GM20000 (cell line): ENCODE measurements around the gene OBSCN.

Experiments
- DNase-seq: peaks from one replicate; pipeline ENCODE4 v3.0.0; 2012; ENCODE audit warnings: low spot score
- TF ChIP-seq, protein P1 (sequence below): IDR thresholded peaks from 2 replicates; pipeline ENCODE4 v1.5.1; 2012; ENCODE audit warnings: mild to moderate bottlenecking, control low read depth; ENCODE audit errors: extremely low read depth, missing control alignments

Gene OBSCN

DNA sequence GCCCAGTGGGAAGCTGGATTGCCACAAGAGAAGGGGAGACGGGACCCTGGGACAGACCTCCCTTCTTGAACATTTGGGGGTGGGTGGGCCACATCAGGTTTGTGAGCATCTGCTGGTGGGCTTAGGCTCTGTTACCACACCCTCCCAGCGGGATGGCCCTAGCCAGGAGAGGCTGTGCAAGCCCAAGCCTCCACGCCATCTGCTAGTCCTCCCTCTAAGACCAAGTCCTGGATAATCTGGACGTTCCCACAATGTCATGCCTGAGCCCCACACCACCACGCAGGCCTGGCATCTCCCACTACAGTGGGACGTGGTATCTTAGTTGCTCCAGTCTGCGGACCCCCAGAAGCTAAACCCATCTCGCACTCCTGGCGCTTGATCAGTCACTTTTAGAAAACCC is 46.0 kb upstream of the OBSCN start:
- TF ChIP-seq, protein P1, sequence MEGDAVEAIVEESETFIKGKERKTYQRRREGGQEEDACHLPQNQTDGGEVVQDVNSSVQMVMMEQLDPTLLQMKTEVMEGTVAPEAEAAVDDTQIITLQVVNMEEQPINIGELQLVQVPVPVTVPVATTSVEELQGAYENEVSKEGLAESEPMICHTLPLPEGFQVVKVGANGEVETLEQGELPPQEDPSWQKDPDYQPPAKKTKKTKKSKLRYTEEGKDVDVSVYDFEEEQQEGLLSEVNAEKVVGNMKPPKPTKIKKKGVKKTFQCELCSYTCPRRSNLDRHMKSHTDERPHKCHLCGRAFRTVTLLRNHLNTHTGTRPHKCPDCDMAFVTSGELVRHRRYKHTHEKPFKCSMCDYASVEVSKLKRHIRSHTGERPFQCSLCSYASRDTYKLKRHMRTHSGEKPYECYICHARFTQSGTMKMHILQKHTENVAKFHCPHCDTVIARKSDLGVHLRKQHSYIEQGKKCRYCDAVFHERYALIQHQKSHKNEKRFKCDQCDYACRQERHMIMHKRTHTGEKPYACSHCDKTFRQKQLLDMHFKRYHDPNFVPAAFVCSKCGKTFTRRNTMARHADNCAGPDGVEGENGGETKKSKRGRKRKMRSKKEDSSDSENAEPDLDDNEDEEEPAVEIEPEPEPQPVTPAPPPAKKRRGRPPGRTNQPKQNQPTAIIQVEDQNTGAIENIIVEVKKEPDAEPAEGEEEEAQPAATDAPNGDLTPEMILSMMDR, result no peak
- DNase-seq, result no peak

DNA sequence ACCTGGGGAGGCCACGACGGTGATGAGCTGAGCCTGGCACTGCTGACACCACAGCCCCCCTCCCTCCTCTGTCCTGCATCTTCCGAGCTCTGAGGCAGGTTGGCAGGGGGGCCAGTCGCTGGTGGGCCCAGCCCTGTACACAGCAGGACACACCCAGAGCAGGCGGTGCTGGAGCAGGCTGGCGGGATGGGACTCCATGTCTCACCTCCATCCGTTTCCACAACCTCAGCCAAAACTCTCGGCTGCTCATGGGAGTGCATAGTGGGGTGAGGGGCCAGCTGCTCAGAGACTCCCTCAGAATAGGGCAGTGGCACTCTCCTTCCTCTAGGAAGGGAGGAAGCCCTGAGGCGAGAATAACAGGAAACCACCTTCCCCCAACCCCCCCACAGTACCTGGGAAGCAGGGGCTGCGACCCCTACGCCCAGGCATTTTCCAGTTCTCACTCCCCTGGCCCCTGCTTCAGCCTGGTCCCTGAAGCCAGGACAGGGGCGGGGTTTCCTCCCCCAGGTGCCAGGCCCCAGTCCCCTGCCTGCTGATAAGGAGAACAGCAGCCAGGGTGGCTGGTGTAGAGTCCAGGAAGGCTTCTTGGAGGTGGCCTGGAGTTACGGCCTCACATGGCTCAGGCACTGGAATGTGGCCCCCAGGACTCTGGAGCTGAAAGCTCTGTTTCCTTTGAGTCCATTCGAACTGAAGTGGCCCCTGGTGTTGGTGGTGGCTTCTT is 45.4 kb upstream of the OBSCN start:
- no peak for DNase-seq
- TF ChIP-seq, protein P1, result no peak

GRCh38 chr1:228163007-228163753 is 44.7 kb upstream of the OBSCN start:
- no peak for DNase-seq
- TF ChIP-seq, protein P1, result no peak

GRCh38 chr1:228163776-228164519 is 43.9 kb upstream of the OBSCN start:
- TF ChIP-seq, protein P1, result no peak
- DNase-seq, result no peak

DNA sequence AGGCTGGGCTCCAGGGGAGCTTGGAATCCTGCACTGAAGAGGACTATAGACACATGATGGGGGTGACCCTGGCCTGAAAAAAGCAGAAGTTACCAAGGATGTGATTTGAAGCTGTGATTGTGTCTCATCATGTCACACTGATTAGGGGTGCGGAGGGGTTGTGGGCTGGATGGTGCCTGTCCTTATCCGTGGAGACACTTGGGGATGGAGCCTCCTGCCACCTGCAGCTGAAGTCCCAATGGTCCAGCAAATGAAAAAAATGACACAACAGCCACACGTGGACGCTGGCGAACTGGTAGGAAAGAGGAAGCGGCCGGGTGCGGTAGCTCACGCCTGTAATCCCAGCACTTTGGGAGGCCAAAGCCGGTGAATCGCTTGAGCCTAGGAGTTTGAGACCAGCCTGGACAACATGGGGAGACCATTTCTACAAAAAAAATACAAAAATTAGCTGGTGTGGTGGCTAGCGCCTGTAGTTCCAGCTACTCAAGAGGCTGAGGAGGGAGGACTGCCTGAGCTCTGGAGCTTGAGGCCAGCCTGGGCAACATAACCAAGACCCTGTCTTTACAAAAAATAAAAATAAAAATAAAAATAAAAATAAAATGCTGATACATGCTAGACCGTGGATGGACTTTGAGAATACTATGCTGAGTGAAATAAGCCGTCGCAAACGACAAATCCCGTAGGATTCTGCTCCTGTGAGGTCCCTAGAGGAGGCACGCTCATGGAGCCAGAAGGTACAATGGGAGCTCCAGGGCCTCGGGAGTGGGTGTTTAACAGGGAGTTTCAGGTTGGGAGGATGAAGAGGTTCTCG is 43.1 kb upstream of the OBSCN start:
- TF ChIP-seq, protein P1, result no peak
- DNase-seq, result no peak

DNA sequence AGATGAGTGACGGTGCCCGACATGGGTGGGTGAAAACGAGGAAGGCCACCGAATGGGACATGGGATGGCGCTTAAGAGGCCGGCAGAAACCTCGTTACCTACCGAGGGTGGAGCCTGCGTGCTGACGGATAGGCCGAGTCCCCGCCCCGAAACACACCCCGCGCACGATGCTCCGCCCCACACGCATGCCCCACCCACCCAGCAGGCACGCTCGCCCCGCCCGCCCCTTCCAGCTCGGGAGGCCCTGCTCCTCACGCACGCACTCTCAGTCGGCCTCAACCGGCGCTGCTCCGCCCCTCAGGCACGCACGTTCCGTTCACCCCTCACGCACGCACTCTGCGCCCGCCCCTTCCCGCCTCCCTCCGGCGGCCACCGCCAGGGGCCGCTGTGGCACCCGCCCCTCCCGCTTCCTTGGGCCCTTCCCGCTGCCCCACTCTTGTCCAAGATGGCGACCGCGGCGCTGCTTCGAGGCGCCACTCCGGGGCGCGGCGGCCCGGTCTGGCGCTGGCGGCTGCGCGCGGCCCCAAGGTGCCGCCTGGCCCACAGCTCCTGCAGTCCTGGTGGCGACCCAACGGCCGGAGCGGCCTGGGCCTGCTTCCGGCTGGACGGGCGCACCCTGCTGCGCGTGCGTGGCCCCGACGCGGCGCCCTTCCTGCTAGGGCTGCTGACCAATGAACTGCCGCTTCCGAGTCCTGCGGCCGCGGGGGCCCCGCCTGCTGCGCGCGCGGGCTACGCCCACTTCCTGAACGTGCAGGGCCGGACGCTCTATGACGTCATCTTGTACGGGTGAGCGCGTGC is 42.3 kb upstream of the OBSCN start, which contains the start of gene IBA57:
Gene IBA57, plus strand, starts transcription at position 433 of the 798 bp plus-strand sequence. Its CDS starts 13 bp downstream, at position 446.
- TF ChIP-seq, protein P1, result peak; percentile 95

More for the DNA sequence above, 42.3 kb upstream of the OBSCN start, which contains the start of gene IBA57:
- peak; percentile 99 for DNase-seq
